ENCODE results near the gene WHRN.

DNA sequence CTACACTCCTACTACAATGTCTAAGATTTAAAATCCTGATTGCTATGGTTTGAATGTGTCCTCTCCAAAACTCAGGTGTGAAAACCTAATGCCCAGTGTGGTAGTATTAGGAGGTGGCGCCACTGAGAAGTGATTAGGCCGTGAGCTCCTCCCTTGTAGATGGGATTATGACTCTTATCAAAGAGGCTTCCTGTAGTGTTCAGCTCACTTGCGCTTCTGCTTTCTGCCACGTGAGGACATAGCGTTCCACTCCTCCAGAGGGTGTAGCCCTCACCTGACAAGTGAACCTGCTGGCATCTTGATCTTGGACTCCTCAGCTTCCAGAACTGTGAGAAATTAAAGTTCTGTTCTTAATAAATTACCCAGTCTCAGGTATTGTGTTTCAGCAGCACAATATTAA is 33.0 kb upstream of the WHRN start:
- TF ChIP-seq EZH2 (IDR thresholded peaks at IDR 0.05; ENCODE audit: low read depth, unreplicated experiment): no peak
- TF ChIP-seq, protein P1, sequence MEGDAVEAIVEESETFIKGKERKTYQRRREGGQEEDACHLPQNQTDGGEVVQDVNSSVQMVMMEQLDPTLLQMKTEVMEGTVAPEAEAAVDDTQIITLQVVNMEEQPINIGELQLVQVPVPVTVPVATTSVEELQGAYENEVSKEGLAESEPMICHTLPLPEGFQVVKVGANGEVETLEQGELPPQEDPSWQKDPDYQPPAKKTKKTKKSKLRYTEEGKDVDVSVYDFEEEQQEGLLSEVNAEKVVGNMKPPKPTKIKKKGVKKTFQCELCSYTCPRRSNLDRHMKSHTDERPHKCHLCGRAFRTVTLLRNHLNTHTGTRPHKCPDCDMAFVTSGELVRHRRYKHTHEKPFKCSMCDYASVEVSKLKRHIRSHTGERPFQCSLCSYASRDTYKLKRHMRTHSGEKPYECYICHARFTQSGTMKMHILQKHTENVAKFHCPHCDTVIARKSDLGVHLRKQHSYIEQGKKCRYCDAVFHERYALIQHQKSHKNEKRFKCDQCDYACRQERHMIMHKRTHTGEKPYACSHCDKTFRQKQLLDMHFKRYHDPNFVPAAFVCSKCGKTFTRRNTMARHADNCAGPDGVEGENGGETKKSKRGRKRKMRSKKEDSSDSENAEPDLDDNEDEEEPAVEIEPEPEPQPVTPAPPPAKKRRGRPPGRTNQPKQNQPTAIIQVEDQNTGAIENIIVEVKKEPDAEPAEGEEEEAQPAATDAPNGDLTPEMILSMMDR (conservative IDR thresholded peaks at IDR 0.05; ENCODE audit: low read depth in 2 of 2): peak; percentile 42 to 68
- TF ChIP-seq, protein P2, sequence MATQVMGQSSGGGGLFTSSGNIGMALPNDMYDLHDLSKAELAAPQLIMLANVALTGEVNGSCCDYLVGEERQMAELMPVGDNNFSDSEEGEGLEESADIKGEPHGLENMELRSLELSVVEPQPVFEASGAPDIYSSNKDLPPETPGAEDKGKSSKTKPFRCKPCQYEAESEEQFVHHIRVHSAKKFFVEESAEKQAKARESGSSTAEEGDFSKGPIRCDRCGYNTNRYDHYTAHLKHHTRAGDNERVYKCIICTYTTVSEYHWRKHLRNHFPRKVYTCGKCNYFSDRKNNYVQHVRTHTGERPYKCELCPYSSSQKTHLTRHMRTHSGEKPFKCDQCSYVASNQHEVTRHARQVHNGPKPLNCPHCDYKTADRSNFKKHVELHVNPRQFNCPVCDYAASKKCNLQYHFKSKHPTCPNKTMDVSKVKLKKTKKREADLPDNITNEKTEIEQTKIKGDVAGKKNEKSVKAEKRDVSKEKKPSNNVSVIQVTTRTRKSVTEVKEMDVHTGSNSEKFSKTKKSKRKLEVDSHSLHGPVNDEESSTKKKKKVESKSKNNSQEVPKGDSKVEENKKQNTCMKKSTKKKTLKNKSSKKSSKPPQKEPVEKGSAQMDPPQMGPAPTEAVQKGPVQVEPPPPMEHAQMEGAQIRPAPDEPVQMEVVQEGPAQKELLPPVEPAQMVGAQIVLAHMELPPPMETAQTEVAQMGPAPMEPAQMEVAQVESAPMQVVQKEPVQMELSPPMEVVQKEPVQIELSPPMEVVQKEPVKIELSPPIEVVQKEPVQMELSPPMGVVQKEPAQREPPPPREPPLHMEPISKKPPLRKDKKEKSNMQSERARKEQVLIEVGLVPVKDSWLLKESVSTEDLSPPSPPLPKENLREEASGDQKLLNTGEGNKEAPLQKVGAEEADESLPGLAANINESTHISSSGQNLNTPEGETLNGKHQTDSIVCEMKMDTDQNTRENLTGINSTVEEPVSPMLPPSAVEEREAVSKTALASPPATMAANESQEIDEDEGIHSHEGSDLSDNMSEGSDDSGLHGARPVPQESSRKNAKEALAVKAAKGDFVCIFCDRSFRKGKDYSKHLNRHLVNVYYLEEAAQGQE (IDR thresholded peaks at IDR 0.05; ENCODE audit: unreplicated experiment): no peak

All from GM23338 (cell line).